T-helper 17 cell (primary cell): ENCODE data around the gene SNTG2. TPM values are rescaled to one million over a fixed set of nuclear protein-coding genes. Genes with fewer than 3 reads are reported as not detected.
"Not testable (repeated sequence)": the region's sequence is repeated elsewhere in the genome, so short reads cannot be mapped to it uniquely, and the experiment has no call there.

Source experiments
- ATAC-seq: fragments of 150-1000 bp; cut with Tn5 transposase; 2 replicates; pipeline ENCODE4 v1.10.0; 2021; ENCODE audit warnings: mild to moderate bottlenecking, moderate library complexity
- DNase-seq, 3 donors: peaks; one replicate each; pipeline versions ENCODE4 v3.0.0 to v3.0.0-alpha.2; 2020 to 2021
- H3K9me3 ChIP-seq: one replicate; pipeline ENCODE4 v1.7.0; 2013; ENCODE audit warnings: low read length, mild to moderate bottlenecking; ENCODE audit not compliant: control insufficient read depth, poor library complexity, severe bottlenecking
- H3K27ac Mint-ChIP-seq: one replicate; pipeline ENCODE4 v1.8.0; 2022; ENCODE audit warnings: mild to moderate bottlenecking, moderate library complexity, mixed read lengths
- H3K27me3 Mint-ChIP-seq: one replicate; pipeline ENCODE4 v1.8.0; 2022; ENCODE audit warnings: mixed read lengths
- H3K36me3 Mint-ChIP-seq: one replicate; pipeline ENCODE4 v1.8.0; 2022; ENCODE audit warnings: low read depth, mixed read lengths
- H3K4me1 Mint-ChIP-seq: one replicate; pipeline ENCODE4 v1.8.0; 2022; ENCODE audit warnings: mild to moderate bottlenecking, mixed read lengths
- H3K4me3 Mint-ChIP-seq: one replicate; pipeline ENCODE4 v1.8.0; 2022; ENCODE audit warnings: mild to moderate bottlenecking, moderate library complexity, mixed read lengths
- total RNA-seq, 4 donors: library from RNA in 2 of 4; stranded (reverse) in 2 of 4; gene quantifications; one replicate each; pipeline ENCODE4 v1.2.3 and lab custom pipeline; 2022 to 2026

Gene SNTG2
- total RNA-seq (1 to 10 TPM; 2.0 to 6.3 TPM), total RNA-seq (lab: John Stamatoyannopoulos, UW) (0.12 to 0.23 reads per million in 2 donors)

DNA sequence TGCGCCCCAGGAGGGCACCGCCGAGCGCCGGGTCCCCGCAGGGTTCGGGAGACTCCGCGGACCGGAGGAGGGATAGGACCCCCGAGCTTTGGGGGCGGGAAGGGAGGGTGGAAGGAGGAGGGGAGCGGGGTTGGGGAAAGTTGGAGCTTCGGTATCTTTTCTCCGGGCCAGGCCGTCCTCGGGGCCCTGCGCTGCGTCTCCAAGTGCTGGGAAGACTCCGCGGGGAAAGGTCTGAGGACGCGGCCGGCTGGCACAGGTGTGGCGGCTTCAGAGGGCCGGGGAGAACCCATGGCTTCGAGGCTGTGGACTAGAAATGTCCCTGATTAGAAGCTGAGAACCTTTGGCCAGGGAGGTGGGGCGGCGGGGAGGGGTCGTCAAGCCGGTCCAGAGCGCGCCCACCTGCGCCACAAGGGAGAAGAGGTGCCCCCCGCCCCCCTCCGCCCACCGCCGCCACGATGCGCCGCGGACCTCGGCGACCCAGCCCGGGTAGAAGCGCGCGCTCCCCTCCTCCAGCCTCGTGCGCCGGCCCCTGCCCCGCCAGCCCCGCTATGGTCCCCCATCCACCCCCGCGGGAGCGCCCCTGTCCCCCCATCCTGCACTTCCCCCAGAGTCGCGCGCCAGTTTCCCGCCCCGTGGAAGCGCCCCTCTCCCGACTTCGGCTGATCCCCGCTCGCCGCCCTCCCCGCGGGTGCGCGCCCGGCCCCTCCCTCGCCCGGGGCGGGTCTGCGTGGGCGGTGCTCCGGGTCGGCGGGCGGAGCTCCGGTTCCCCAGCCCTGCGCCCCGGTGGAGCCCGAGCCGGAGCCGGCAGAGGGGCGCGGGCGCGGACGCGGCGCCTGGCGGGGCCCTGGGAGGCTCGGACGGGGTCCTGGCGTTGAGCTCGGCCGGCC lies at the start of gene SNTG2:
Gene SNTG2 (plus strand): TSS at position 770 of the 887 bp plus-strand sequence. CDS start 148 bp downstream, outside the sequence.
- no peaks in the 10 kb centered on the region for H3K9me3 ChIP-seq
- Mint-ChIP-seq H3K4me3 (peak within 1 kb of the TSS; percentile 91), H3K36me3 (peaks cover 7% of the 10 kb centered on the region), H3K27ac (peak within 1 kb of the TSS; percentile 32), H3K4me1 (peaks cover 28% of the 10 kb centered on the region), H3K27me3 (peaks cover 26% of the 10 kb centered on the region)
- ATAC-seq, result peak; percentile 95
- peak in 2 of 3 donors; percentile 25 to 52 for DNase-seq

GRCh38 chr2:902584-902983 lies 48.1 kb upstream of the SNTG2 start:
- H3K4me3 Mint-ChIP-seq, result no peak overlapping the region
- peaks cover 2% of the 10 kb centered on the region for H3K4me1 Mint-ChIP-seq
- H3K27ac Mint-ChIP-seq, result no peak overlapping the region
- peaks cover 13% of the 10 kb centered on the region for H3K27me3 Mint-ChIP-seq
- no peaks in the 10 kb centered on the region for H3K36me3 Mint-ChIP-seq
- DNase-seq (no peak), ATAC-seq (no peak)
- H3K9me3 ChIP-seq, result no peaks in the 10 kb centered on the region

DNA sequence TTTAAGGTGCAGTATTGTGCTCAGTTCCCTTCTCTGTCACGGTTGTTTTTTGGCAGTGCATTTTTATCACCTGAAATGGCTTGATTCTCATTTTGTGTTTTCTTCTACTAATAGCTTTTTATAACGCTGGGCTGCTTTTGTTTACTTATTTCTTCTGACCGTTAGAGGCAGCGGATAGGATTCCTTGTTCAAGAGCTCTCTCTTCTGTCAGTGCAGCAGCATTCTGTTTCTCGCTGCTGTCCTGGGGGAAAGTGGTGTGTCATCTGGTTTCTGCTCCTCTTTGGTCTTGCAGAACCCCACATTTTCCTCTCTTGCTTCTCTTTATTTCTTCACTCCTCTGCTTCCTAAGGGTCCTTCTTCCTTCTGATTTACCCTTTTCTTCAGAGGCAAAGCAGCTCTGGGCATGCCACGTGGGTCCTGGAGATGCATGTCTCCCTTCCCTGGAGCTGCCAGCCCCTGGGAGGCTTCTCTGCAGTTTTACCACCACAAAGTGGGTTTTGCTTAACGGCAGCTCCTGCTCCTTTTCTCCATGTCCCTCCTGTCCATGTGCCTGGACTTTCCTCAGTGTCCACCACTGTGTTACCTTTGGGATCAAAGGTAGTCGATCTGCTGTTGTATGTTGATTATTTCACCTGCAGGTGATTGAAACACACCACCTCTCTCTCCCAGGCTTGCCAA lies 47.3 kb upstream of the SNTG2 start:
- no peak overlapping the region for H3K27ac Mint-ChIP-seq
- H3K27me3 Mint-ChIP-seq, result peaks cover 13% of the 10 kb centered on the region
- H3K9me3 ChIP-seq, result no peaks in the 10 kb centered on the region
- no peak for ATAC-seq
- H3K4me1 Mint-ChIP-seq, result peaks cover 4% of the 10 kb centered on the region
- no peak for DNase-seq
- H3K4me3 Mint-ChIP-seq, result no peak overlapping the region
- no peaks in the 10 kb centered on the region for H3K36me3 Mint-ChIP-seq

GRCh38 chr2:904246-905024 lies 46.2 kb upstream of the SNTG2 start:
- ATAC-seq (no peak), DNase-seq (no peak)
- Mint-ChIP-seq H3K36me3 (no peaks in the 10 kb centered on the region), H3K27ac (no peak overlapping the region), H3K27me3 (peaks cover 13% of the 10 kb centered on the region), H3K4me1 (peaks cover 4% of the 10 kb centered on the region), H3K4me3 (peak overlapping the region; percentile 25)
- no peaks in the 10 kb centered on the region for H3K9me3 ChIP-seq

GRCh38 chr2:905091-905832 lies 45.4 kb upstream of the SNTG2 start:
- Mint-ChIP-seq H3K4me3 (no peak overlapping the region), H3K36me3 (no peaks in the 10 kb centered on the region), H3K4me1 (peaks cover 4% of the 10 kb centered on the region), H3K27ac (no peak overlapping the region), H3K27me3 (peaks cover 13% of the 10 kb centered on the region)
- DNase-seq, result no peak
- ATAC-seq, result no peak
- no peaks in the 10 kb centered on the region for H3K9me3 ChIP-seq

GRCh38 chr2:905833-906140 lies 44.9 kb upstream of the SNTG2 start:
- DNase-seq (no peak), ATAC-seq (no peak)
- H3K4me3 Mint-ChIP-seq, result no peak overlapping the region
- H3K4me1 Mint-ChIP-seq, result peaks cover 4% of the 10 kb centered on the region
- H3K36me3 Mint-ChIP-seq, result no peaks in the 10 kb centered on the region
- no peaks in the 10 kb centered on the region for H3K9me3 ChIP-seq
- peaks cover 13% of the 10 kb centered on the region for H3K27me3 Mint-ChIP-seq
- H3K27ac Mint-ChIP-seq, result no peak overlapping the region

GRCh38 chr2:907706-908105 lies 42.9 kb upstream of the SNTG2 start:
- no peaks in the 10 kb centered on the region for H3K9me3 ChIP-seq
- H3K4me1 Mint-ChIP-seq, result peaks cover 4% of the 10 kb centered on the region
- no peak for ATAC-seq
- no peak overlapping the region for H3K27ac Mint-ChIP-seq
- H3K36me3 Mint-ChIP-seq, result no peaks in the 10 kb centered on the region
- DNase-seq, result no peak
- no peak overlapping the region for H3K4me3 Mint-ChIP-seq
- peaks cover 13% of the 10 kb centered on the region for H3K27me3 Mint-ChIP-seq

GRCh38 chr2:908568-908967 lies 42.1 kb upstream of the SNTG2 start:
- Mint-ChIP-seq H3K4me1 (peaks cover 4% of the 10 kb centered on the region), H3K27ac (peak overlapping the region; percentile 27), H3K4me3 (no peak overlapping the region), H3K36me3 (no peaks in the 10 kb centered on the region), H3K27me3 (peaks cover 8% of the 10 kb centered on the region)
- no peak for DNase-seq
- no peaks in the 10 kb centered on the region for H3K9me3 ChIP-seq
- ATAC-seq, result no peak

- not testable (repeated sequence) for H3K4me3 Mint-ChIP-seq, ATAC-seq, H3K4me1 Mint-ChIP-seq, H3K27me3 Mint-ChIP-seq, DNase-seq, H3K9me3 ChIP-seq, H3K36me3 Mint-ChIP-seq
- H3K27ac Mint-ChIP-seq, result peak overlapping the region; percentile 27
Observed at GRCh38 chr2:909764-910379, 40.8 kb upstream of the SNTG2 start.

GRCh38 chr2:910698-911097 lies 40.0 kb upstream of the SNTG2 start:
- Mint-ChIP-seq H3K36me3 (no peaks in the 10 kb centered on the region), H3K27ac (no peak overlapping the region), H3K4me1 (peaks cover 4% of the 10 kb centered on the region), H3K27me3 (no peaks in the 10 kb centered on the region), H3K4me3 (no peak overlapping the region)
- no peaks in the 10 kb centered on the region for H3K9me3 ChIP-seq
- no peak for DNase-seq
- ATAC-seq, result no peak

- ATAC-seq, result no peak
- Mint-ChIP-seq H3K4me3 (no peak overlapping the region), H3K4me1 (no peaks in the 10 kb centered on the region), H3K27ac (no peak overlapping the region), H3K36me3 (no peaks in the 10 kb centered on the region), H3K27me3 (peaks cover 10% of the 10 kb centered on the region)
- no peaks in the 10 kb centered on the region for H3K9me3 ChIP-seq
- DNase-seq, result no peak
Observed at GRCh38 chr2:915979-916378, 34.7 kb upstream of the SNTG2 start.

DNA sequence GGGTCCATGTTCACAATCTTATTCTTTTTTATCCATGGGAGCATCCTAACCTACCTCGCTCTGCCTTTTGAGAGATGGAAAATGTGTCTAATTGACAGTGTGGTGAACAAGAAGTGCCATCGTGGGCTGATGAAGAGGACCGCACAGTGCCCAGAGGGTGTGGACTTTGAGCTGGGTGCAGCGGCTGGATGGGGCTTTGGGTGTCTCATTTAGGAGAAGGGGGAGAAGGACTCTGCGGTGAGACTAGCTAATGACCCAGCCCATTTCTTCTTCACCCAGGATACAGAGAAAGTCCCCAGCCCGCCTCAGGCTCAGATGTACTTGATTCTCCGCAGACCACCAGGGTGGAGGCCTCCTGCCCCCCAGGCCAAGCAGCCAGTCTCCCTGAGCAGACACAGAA lies 33.7 kb upstream of the SNTG2 start:
- no peak for ATAC-seq
- H3K9me3 ChIP-seq, result no peaks in the 10 kb centered on the region
- H3K4me1 Mint-ChIP-seq, result no peaks in the 10 kb centered on the region
- no peak overlapping the region for H3K27ac Mint-ChIP-seq
- no peak overlapping the region for H3K4me3 Mint-ChIP-seq
- DNase-seq, result no peak
- peaks cover 10% of the 10 kb centered on the region for H3K27me3 Mint-ChIP-seq
- H3K36me3 Mint-ChIP-seq, result no peaks in the 10 kb centered on the region
